ENCODE data around the gene LGALS7B.

GRCh38 chr19:38781058-38781457 is 7.9 kb upstream of the LGALS7B start:
- TF ChIP-seq IRF2 (CRISPR knock-in tag; IDR thresholded peaks at IDR 0.05; ENCODE audit: borderline replicate concordance, low read depth) (no peak), CTCF (IDR thresholded peaks at IDR 0.05) (no peak), MAX (CRISPR knock-in tag; IDR thresholded peaks at IDR 0.05) (no peak), JUN (CRISPR knock-in tag; IDR thresholded peaks at IDR 0.05) (no peak), FOXK1 (CRISPR knock-in tag; IDR thresholded peaks at IDR 0.05) (no peak), PRDM15 (CRISPR knock-in tag; IDR thresholded peaks at IDR 0.05) (no peak), ZNF416 (CRISPR knock-in tag; IDR thresholded peaks at IDR 0.05) (no peak), ZNF232 (CRISPR knock-in tag; IDR thresholded peaks at IDR 0.05) (no peak), STAT6 (CRISPR knock-in tag; conservative IDR thresholded peaks at IDR 0.05; ENCODE audit: low read depth) (no peak), CDX4 (CRISPR knock-in tag; IDR thresholded peaks at IDR 0.05; ENCODE audit: borderline replicate concordance) (no peak), ETV6 (CRISPR knock-in tag; IDR thresholded peaks at IDR 0.05) (no peak), CBFB (CRISPR knock-in tag; IDR thresholded peaks at IDR 0.05; ENCODE audit: low read depth) (no peak), CREM (CRISPR knock-in tag; IDR thresholded peaks at IDR 0.05) (no peak), TEAD4 (CRISPR knock-in tag; IDR thresholded peaks at IDR 0.05) (no peak)
